Esophagus muscularis mucosa (tissue), 4 donors: ENCODE results near the gene ERI2. TPM values are rescaled to one million over a fixed set of nuclear protein-coding genes. Genes with fewer than 3 reads are reported as not detected.

Source experiments
- DNase-seq: peaks from one replicate; pipeline ENCODE4 v3.0.0-alpha.2; 2017; ENCODE audit errors: extremely low spot score
- H3K27ac ChIP-seq, 4 donors: fragments of 200-600 bp; sonication (generic); replicated peaks in 1 of 4; 1 replicate in 3 of 4; 2 replicates in 1 of 4; pipeline ENCODE4 v1.5.1; 2016 to 2019; ENCODE audit warnings: mild to moderate bottlenecking in 1 of 4
- H3K27me3 ChIP-seq, 4 donors: fragments of 200-600 bp; sonication (generic); one replicate each; pipeline versions ENCODE4 v1.5.1 to v1.6.0; 2016 to 2019
- H3K36me3 ChIP-seq, 4 donors: fragments of 200-600 bp; sonication (generic); one replicate each; pipeline ENCODE4 v1.5.1; 2016 to 2019
- H3K4me1 ChIP-seq, 4 donors: fragments of 200-600 bp; sonication (generic); one replicate each; pipeline ENCODE4 v1.5.1; 2016 to 2019
- H3K4me3 ChIP-seq, 4 donors: fragments of 200-600 bp; sonication (generic); 1 replicate in 2 of 4; 2 replicates in 2 of 4; pipeline ENCODE4 v1.5.1; 2016 to 2019; ENCODE audit warnings: mild to moderate bottlenecking in 4 of 4, moderate library complexity in 1 of 4
- H3K9me3 ChIP-seq, 4 donors: fragments of 200-600 bp; sonication (generic); 1 replicate in 3 of 4; 2 replicates in 1 of 4; pipeline ENCODE4 v1.5.1; 2016 to 2019
- CTCF ChIP-seq, 3 experiments: fragments of 200-600 bp in 2 of 3; fragments of 450-650 bp in 1 of 3; sonication (generic) in 2 of 3; IDR thresholded peaks; one replicate each; pipeline ENCODE4 v1.5.1; 2017 to 2019; ENCODE audit warnings: antibody characterized with exemption in 3 of 3, mild to moderate bottlenecking in 2 of 3, moderate library complexity in 1 of 3
- EP300 ChIP-seq: sonication (generic); formaldehyde crosslinking; IDR thresholded peaks from one replicate; pipeline ENCODE4 v1.6.1; 2017; ENCODE audit warnings: antibody characterized with exemption
- POLR2A ChIP-seq: fragments of 450-650 bp; IDR thresholded peaks from one replicate; pipeline ENCODE4 v1.6.1; 2017; ENCODE audit warnings: antibody characterized with exemption, moderate library complexity, mild to moderate bottlenecking, low read depth
- POLR2AphosphoS5 ChIP-seq, 2 donors: sonication (generic); formaldehyde crosslinking; IDR thresholded peaks; one replicate each; pipeline ENCODE4 v1.6.1; 2017; ENCODE audit warnings: antibody characterized with exemption in 2 of 2
- WGBS: methylation state at CpG from one replicate; pipeline ENCODE4 v1.1.5; 2018; 5-methylcytosine and 5-hydroxymethylcytosine counted together
- intact Hi-C: fragments of 100-400 bp; cut with DNase I; formaldehyde crosslinking; loops from one replicate; pipeline ENCODE4 v1.15.1; 2023
- total RNA-seq, 4 donors: library from RNA; depleted of rRNA; stranded (reverse); fragments of >200 nt; gene quantifications; one replicate each; pipeline versions ENCODE4 v1.1.0 to v1.2.1, GENCODE V29; 2016

ERI2 gene
- total RNA-seq, 4 donors from 2014 or later: 8.3 to 21.2 (median 13.6) TPM

DNA sequence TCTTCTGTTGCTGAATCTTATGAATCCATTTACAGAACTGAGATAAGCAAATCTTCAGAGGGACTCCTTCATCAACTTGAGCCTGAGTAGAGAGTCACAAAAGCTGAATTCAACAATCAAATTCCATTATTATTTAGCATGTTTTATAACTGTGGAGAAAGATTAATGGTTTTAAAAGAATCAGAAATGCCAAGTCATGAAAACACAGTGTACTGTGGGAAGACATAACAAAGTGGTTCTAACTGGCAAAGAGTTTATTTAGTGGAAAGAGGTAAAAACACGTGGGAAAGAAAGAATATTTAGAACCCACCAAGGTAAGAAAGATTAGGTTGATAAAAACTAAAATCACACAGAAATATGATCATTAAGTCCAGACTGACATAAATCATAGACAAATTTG is 5.0 kb downstream of the ERI2 start:
- WGBS: 42% methylated on average over 1 of the region's 1 CpG

GRCh38 chr16:20799599-20799998 is 6.7 kb downstream of the ERI2 start:
- 41% methylated on average over 2 of the region's 2 CpGs for WGBS
- H3K36me3 ChIP-seq: peaks cover 0 to 48% (median 19%) of the 10 kb centered on the region in 4 donors
- peaks cover 0 to 11% (median 3%) of the 10 kb centered on the region in 4 donors for H3K4me1 ChIP-seq
- intact Hi-C loops: no loop called here
- no peak for TF ChIP-seq POLR2AphosphoS5 (IDR thresholded peaks at IDR 0.05)
- TF ChIP-seq CTCF (IDR thresholded peaks at IDR 0.05): peak; percentile 59 to 63 (median 61)
- no peak for TF ChIP-seq POLR2A
- no peak for TF ChIP-seq EP300
- H3K27me3 ChIP-seq: no peaks in the 10 kb centered on the region
- H3K27ac ChIP-seq: no peak overlapping the region
- no peak for DNase-seq
- no peak overlapping the region for H3K4me3 ChIP-seq
- H3K9me3 ChIP-seq: no peaks in the 10 kb centered on the region

More for the DNA sequence above, 5.0 kb downstream of the ERI2 start:
- H3K9me3 ChIP-seq: no peaks in the 10 kb centered on the region
- no peak for DNase-seq
- no peak overlapping the region for H3K27ac ChIP-seq
- H3K27me3 ChIP-seq: no peaks in the 10 kb centered on the region
- intact Hi-C loops: loop anchor here (5.0 kb wide), 1 partner anchor 281 kb away; no protein-coding TSS in a partner anchor
- peaks cover 0 to 35% (median 15%) of the 10 kb centered on the region in 4 donors for H3K36me3 ChIP-seq
- peaks cover 5 to 23% (median 17%) of the 10 kb centered on the region in 4 donors for H3K4me1 ChIP-seq
- no peak overlapping the region for H3K4me3 ChIP-seq
- TF ChIP-seq CTCF (IDR thresholded peaks at IDR 0.05) (no peak), POLR2AphosphoS5 (IDR thresholded peaks at IDR 0.05) (no peak), POLR2A (no peak), EP300 (no peak)

GRCh38 chr16:20798364-20798763 is 7.9 kb downstream of the ERI2 start:
- H3K27ac ChIP-seq: no peak overlapping the region
- 67% methylated on average over 2 of the region's 2 CpGs for WGBS
- peaks cover 0 to 11% (median 3%) of the 10 kb centered on the region in 4 donors for H3K4me1 ChIP-seq
- no peak for TF ChIP-seq EP300
- no peak for TF ChIP-seq POLR2AphosphoS5 (IDR thresholded peaks at IDR 0.05)
- TF ChIP-seq CTCF (IDR thresholded peaks at IDR 0.05): no peak
- TF ChIP-seq POLR2A: no peak
- no peaks in the 10 kb centered on the region for H3K27me3 ChIP-seq
- no peak overlapping the region for H3K4me3 ChIP-seq
- H3K9me3 ChIP-seq: no peaks in the 10 kb centered on the region
- intact Hi-C loops: no loop called here
- DNase-seq: no peak
- H3K36me3 ChIP-seq: peaks cover 0 to 50% (median 19%) of the 10 kb centered on the region in 4 donors

- Histone ChIP-seq H3K27ac (no peak overlapping the region), H3K27me3 (no peaks in the 10 kb centered on the region), H3K9me3 (no peaks in the 10 kb centered on the region), H3K36me3 (peaks cover 0 to 21% (median 4%) of the 10 kb centered on the region in 4 donors), H3K4me1 (no peaks in the 10 kb centered on the region), H3K4me3 (no peak overlapping the region)
- intact Hi-C loops: no loop called here
- no peak for TF ChIP-seq CTCF (IDR thresholded peaks at IDR 0.05)
- TF ChIP-seq EP300: no peak
- no peak for TF ChIP-seq POLR2A
- no peak for TF ChIP-seq POLR2AphosphoS5 (IDR thresholded peaks at IDR 0.05)
- 87% methylated on average over 5 of the region's 5 CpGs for WGBS
- no peak for DNase-seq
Measured at GRCh38 chr16:20791923-20792612, 14.2 kb downstream of the ERI2 start.

DNA sequence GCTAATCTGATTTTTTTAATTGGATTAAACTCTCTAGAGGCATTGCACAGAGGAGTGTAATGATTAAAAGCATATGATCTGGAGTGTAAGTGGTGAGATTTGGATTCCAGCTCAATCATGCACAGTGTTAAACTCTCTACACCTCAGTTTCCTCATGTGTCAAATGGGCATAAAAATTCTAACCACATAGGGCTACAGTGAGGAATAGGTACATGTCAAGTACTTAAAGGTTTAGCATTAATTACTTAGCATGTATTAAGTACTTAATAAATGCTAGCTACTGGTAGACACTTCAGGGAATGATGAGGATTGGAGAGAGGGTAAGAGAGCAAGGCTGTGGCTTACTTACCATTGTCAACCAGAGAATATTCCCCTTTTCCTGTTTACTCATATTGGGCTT is 17.1 kb downstream of the ERI2 start:
- no peak overlapping the region for H3K4me3 ChIP-seq
- H3K4me1 ChIP-seq: no peaks in the 10 kb centered on the region
- no peak for DNase-seq
- H3K27ac ChIP-seq: no peak overlapping the region
- H3K27me3 ChIP-seq: no peaks in the 10 kb centered on the region
- TF ChIP-seq POLR2A: no peak
- no peak for TF ChIP-seq POLR2AphosphoS5 (IDR thresholded peaks at IDR 0.05)
- no peak for TF ChIP-seq CTCF (IDR thresholded peaks at IDR 0.05)
- TF ChIP-seq EP300: no peak
- H3K9me3 ChIP-seq: no peaks in the 10 kb centered on the region
- intact Hi-C loops: no loop called here
- peaks cover 0 to 3% (median 0%) of the 10 kb centered on the region in 4 donors for H3K36me3 ChIP-seq
